Tibial nerve (tissue), 3 donors: Measurements from ENCODE around the gene LAMTOR4.

ENCODE experiments used
- POLR2A ChIP-seq, 2 donors: fragments of 450-650 bp; IDR thresholded peaks; one replicate each; pipeline ENCODE4 v1.6.1; 2017; ENCODE audit warnings: antibody characterized with exemption in 2 of 2, mild to moderate bottlenecking in 2 of 2, moderate library complexity in 2 of 2
- TF ChIP-seq, protein P1 (sequence below), 5 experiments: fragments of 200-600 bp in 3 of 5; fragments of 450-650 bp in 2 of 5; sonication (generic) in 3 of 5; IDR thresholded peaks; one replicate each; pipeline ENCODE4 v1.5.1; 2016 to 2019; ENCODE audit warnings: antibody characterized with exemption in 5 of 5, mild to moderate bottlenecking in 3 of 5, moderate library complexity in 2 of 5

DNA sequence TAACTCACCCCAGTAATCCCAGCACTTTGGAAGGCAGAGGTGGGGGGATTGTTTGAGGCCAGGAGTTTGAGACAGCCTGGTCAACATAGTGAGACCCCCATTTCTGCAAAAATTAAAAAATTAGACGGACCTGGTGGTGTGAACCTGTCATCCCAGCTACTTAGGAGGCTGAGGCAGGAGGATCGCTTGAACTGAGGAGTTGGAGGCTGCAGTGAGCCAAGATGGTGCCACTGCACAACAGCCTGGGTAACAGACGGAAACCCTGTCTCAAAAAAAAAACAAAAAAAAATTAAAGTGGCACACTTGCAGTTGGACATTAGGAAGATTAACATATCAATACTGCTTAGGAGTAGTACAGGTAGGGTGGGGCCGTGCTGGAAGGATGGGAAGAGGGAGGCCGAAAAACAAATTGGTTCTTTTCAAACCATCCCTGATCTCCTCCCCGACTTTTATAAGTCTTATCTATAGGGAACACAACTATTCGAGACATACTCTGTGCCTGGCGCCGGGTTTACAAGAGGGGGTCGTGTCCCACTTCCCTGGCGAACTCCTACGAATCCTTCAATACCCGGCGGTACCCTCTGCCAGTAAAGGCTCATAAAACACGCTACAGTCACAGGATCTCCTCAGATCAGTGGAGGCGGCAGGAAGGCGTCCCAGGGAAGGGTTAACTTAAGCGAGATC lies 30.2 kb upstream of the LAMTOR4 start:
- TF ChIP-seq POLR2A (IDR thresholded peaks at IDR 0.05), result no peak
- TF ChIP-seq, protein P1, sequence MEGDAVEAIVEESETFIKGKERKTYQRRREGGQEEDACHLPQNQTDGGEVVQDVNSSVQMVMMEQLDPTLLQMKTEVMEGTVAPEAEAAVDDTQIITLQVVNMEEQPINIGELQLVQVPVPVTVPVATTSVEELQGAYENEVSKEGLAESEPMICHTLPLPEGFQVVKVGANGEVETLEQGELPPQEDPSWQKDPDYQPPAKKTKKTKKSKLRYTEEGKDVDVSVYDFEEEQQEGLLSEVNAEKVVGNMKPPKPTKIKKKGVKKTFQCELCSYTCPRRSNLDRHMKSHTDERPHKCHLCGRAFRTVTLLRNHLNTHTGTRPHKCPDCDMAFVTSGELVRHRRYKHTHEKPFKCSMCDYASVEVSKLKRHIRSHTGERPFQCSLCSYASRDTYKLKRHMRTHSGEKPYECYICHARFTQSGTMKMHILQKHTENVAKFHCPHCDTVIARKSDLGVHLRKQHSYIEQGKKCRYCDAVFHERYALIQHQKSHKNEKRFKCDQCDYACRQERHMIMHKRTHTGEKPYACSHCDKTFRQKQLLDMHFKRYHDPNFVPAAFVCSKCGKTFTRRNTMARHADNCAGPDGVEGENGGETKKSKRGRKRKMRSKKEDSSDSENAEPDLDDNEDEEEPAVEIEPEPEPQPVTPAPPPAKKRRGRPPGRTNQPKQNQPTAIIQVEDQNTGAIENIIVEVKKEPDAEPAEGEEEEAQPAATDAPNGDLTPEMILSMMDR (IDR thresholded peaks at IDR 0.05), result no peak
